GM18511 (cell line): ENCODE data around the gene PCDH1.
A peak's percentile ranks its signal among the peaks of the same experiment; 100 is the strongest.
"Not testable (repeated sequence)": the region's sequence is repeated elsewhere in the genome, so short reads cannot be mapped to it uniquely, and the experiment has no call there.

ENCODE experiments used
- ATAC-seq: cut with Tn5 transposase; IDR thresholded peaks from one replicate; pipeline ENCODE4 v1.9.1; 2021; ENCODE audit warnings: mild to moderate bottlenecking, moderate library complexity; ENCODE audit not compliant: unreplicated experiment

The PCDH1 gene

GRCh38 chr5:141902015-141902814 is 24.0 kb upstream of the PCDH1 start:
- no peak for ATAC-seq

GRCh38 chr5:141898448-141899049 is 20.3 kb upstream of the PCDH1 start:
- no peak for ATAC-seq

- ATAC-seq, result no peak
Observed at GRCh38 chr5:141897425-141897824, 19.2 kb upstream of the PCDH1 start.

- ATAC-seq, result not testable (repeated sequence)
Observed at GRCh38 chr5:141890429-141890828, 12.2 kb upstream of the PCDH1 start.

- ATAC-seq, result no peak
Observed at GRCh38 chr5:141889282-141889871, 11.2 kb upstream of the PCDH1 start.

- no peak for ATAC-seq
Observed at GRCh38 chr5:141883892-141884318, 5.7 kb upstream of the PCDH1 start.

GRCh38 chr5:141883184-141883891 is 5.1 kb upstream of the PCDH1 start:
- no peak for ATAC-seq

GRCh38 chr5:141882594-141883183 is 4.5 kb upstream of the PCDH1 start:
- no peak for ATAC-seq

- no peak for ATAC-seq
Observed at GRCh38 chr5:141881886-141882285, 3.7 kb upstream of the PCDH1 start.

GRCh38 chr5:141880961-141881801 is 3.0 kb upstream of the PCDH1 start:
- no peak for ATAC-seq

GRCh38 chr5:141879941-141880738 is 1.9 kb upstream of the PCDH1 start:
- no peak for ATAC-seq

- no peak for ATAC-seq
Observed at GRCh38 chr5:141879426-141879759, 1.2 kb upstream of the PCDH1 start.

GRCh38 chr5:141878711-141879425 is 658 bp upstream of the PCDH1 start:
- peak; percentile 85 for ATAC-seq

- no peak for ATAC-seq
Observed at GRCh38 chr5:141877356-141878185, 639 bp downstream of the PCDH1 start.

GRCh38 chr5:141876628-141877355 is 1.4 kb downstream of the PCDH1 start:
- ATAC-seq, result no peak

GRCh38 chr5:141875795-141876627 is 2.2 kb downstream of the PCDH1 start:
- ATAC-seq, result no peak
